IMR-90 (cell line): ENCODE results near the gene IGF1R. TPM values are rescaled to one million over a fixed set of nuclear protein-coding genes. Genes with fewer than 3 reads are reported as not detected.

Experiments used
- ATAC-seq: fragments of 200-7000 bp; cut with Tn5 transposase; 2 replicates; pipeline ENCODE4 v1.9.1; 2020; ENCODE audit warnings: low read depth, mild to moderate bottlenecking, moderate library complexity
- BruUV-seq: library from RNA; stranded (reverse); fragments of 400-500 nt; replicated peaks from 2 replicates; lab custom pipeline; 2021; lab: Mats Ljungman, UMichigan
- CTCF ChIA-PET: fragments of 300-600 bp; formaldehyde crosslinking; extraction: SDS; loops from one replicate; lab custom pipeline; 2021; ENCODE audit warnings: antibody characterized with exemption; lab: Yijun Ruan, JAX
- POLR2A ChIA-PET: fragments of 300-600 bp; sonication (Branson Sonifier 250); formaldehyde crosslinking; loops from one replicate; lab custom pipeline; 2022; ENCODE audit warnings: antibody characterized with exemption; ENCODE audit not compliant: unreplicated experiment; lab: Charles Lee
- DNase-seq: peaks from one replicate; pipeline ENCODE4 v3.0.0; 2013
- H2AFZ ChIP-seq: replicated peaks from 2 replicates; pipeline ENCODE3; 2013; ENCODE audit warnings: low read length, mild to moderate bottlenecking; ENCODE audit not compliant: poor library complexity
- H2AK5ac ChIP-seq: 2 replicates; pipeline ENCODE4 v1.6.1; 2013; ENCODE audit warnings: low read depth, low read length, inconsistent platforms
- H2AK9ac ChIP-seq: replicated peaks from 2 replicates; pipeline ENCODE3; 2013; ENCODE audit warnings: mild to moderate bottlenecking, low read depth, low read length, moderate library complexity; ENCODE audit not compliant: poor library complexity
- H2BK120ac ChIP-seq: 2 replicates; pipeline ENCODE4 v1.6.1; 2013; ENCODE audit warnings: low read depth, low read length, inconsistent platforms
- H2BK15ac ChIP-seq: 3 replicates; pipeline ENCODE4 v1.6.1; 2013; ENCODE audit warnings: low read depth, low read length, inconsistent platforms
- H2BK20ac ChIP-seq: 2 replicates; pipeline ENCODE4 v1.6.1; 2013; ENCODE audit warnings: low read depth, mild to moderate bottlenecking, inconsistent platforms, low read length, moderate library complexity
- H2BK5ac ChIP-seq: 2 replicates; pipeline ENCODE4 v1.6.1; 2013; ENCODE audit warnings: mild to moderate bottlenecking, low read depth, low read length, inconsistent platforms; ENCODE audit not compliant: poor library complexity, severe bottlenecking
- H3K14ac ChIP-seq: replicated peaks from 2 replicates; pipeline ENCODE4 v1.6.1; 2013; ENCODE audit warnings: low read depth, low read length, inconsistent platforms
- H3K18ac ChIP-seq: 2 replicates; pipeline ENCODE4 v1.6.1; 2013; ENCODE audit warnings: low read depth, low read length, control low read depth
- H3K23ac ChIP-seq: 2 replicates; pipeline ENCODE4 v1.6.1; 2013; ENCODE audit warnings: low read depth, low read length, inconsistent platforms
- H3K27ac ChIP-seq: 2 replicates; pipeline ENCODE4 v1.5.1; 2013; ENCODE audit warnings: mild to moderate bottlenecking, control low read depth, low read length; ENCODE audit not compliant: insufficient read depth
- H3K27me3 ChIP-seq: 2 replicates; pipeline ENCODE4 v1.6.1; 2013; ENCODE audit warnings: low read length; ENCODE audit not compliant: control insufficient read depth, insufficient read depth
- H3K36me3 ChIP-seq: 2 replicates; pipeline ENCODE4 v1.6.1; 2013; ENCODE audit warnings: low read length, mixed read lengths; ENCODE audit not compliant: control insufficient read depth, insufficient read depth
- H3K4ac ChIP-seq: 2 replicates; pipeline ENCODE4 v1.6.1; 2013; ENCODE audit warnings: low read depth, low read length, inconsistent platforms
- H3K4me1 ChIP-seq: 2 replicates; pipeline ENCODE4 v1.6.1; 2013; ENCODE audit warnings: low read length, mixed read lengths; ENCODE audit not compliant: control insufficient read depth, insufficient read depth
- H3K4me2 ChIP-seq: 2 replicates; pipeline ENCODE4 v1.6.1; 2013; ENCODE audit warnings: low read depth, mild to moderate bottlenecking, control low read depth, low read length, moderate library complexity
- H3K4me3 ChIP-seq: 2 replicates; pipeline ENCODE4 v1.5.1; 2013; ENCODE audit warnings: low read depth, mild to moderate bottlenecking, control low read depth, low read length, moderate library complexity; ENCODE audit not compliant: insufficient read depth
- H3K56ac ChIP-seq: 2 replicates; pipeline ENCODE4 v1.6.1; 2013; ENCODE audit warnings: low read length, inconsistent platforms; ENCODE audit not compliant: insufficient read depth; ENCODE audit errors: extremely low read depth
- H3K79me1 ChIP-seq, 2 experiments: 2 replicates each; pipeline ENCODE4 v1.6.1; 2013; ENCODE audit warnings: low read length in 2 of 2, inconsistent platforms in 1 of 2, low read depth in 1 of 2
- H3K9ac ChIP-seq: 2 replicates; pipeline ENCODE4 v1.6.1; 2013; ENCODE audit warnings: low read depth, low read length, control low read depth
- H3K9me1 ChIP-seq: 2 replicates; pipeline ENCODE4 v1.6.1; 2013; ENCODE audit warnings: low read length, inconsistent platforms; ENCODE audit not compliant: insufficient read depth
- H3K9me3 ChIP-seq: 2 replicates; pipeline ENCODE4 v1.6.1; 2013; ENCODE audit warnings: low read length; ENCODE audit not compliant: control insufficient read depth, insufficient read depth
- H4K20me1 ChIP-seq: 2 replicates; pipeline ENCODE4 v1.6.1; 2013; ENCODE audit warnings: low read length, inconsistent platforms; ENCODE audit not compliant: insufficient read depth
- H4K5ac ChIP-seq: 2 replicates; pipeline ENCODE4 v1.6.1; 2013; ENCODE audit warnings: mild to moderate bottlenecking, low read depth, low read length, control low read depth
- H4K8ac ChIP-seq, 2 experiments: 2 replicates each; pipeline ENCODE4 v1.6.1; 2013; ENCODE audit warnings: low read depth in 2 of 2, low read length in 2 of 2, control low read depth in 1 of 2, inconsistent platforms in 1 of 2
- H4K91ac ChIP-seq: 2 replicates; pipeline ENCODE4 v1.6.1; 2013; ENCODE audit warnings: low read depth, low read length, inconsistent platforms; ENCODE audit not compliant: insufficient read depth
- BHLHE40 ChIP-seq: fragments of 150-350 bp; IDR thresholded peaks from 2 replicates; pipeline ENCODE4 v1.6.1; 2016; ENCODE audit warnings: mild to moderate bottlenecking, low read depth, low read length
- CHD1 ChIP-seq: IDR thresholded peaks from 2 replicates; pipeline ENCODE4 v1.6.1; 2012; ENCODE audit warnings: low read depth, low read length, improper control_type of control experiment
- FOS ChIP-seq: fragments of 150-350 bp; IDR thresholded peaks from 2 replicates; pipeline ENCODE4 v1.6.1; 2016; ENCODE audit warnings: low read depth, low read length
- MAFK ChIP-seq: IDR thresholded peaks from 2 replicates; pipeline ENCODE4 v1.6.1; 2012; ENCODE audit warnings: low read depth, low read length, improper control_type of control experiment
- MAZ ChIP-seq: IDR thresholded peaks from 2 replicates; pipeline ENCODE4 v1.6.1; 2012; ENCODE audit warnings: low read depth, mild to moderate bottlenecking, low read length, improper control_type of control experiment, moderate library complexity, borderline replicate concordance
- MXI1 ChIP-seq: IDR thresholded peaks from 2 replicates; pipeline ENCODE4 v1.6.1; 2012; ENCODE audit warnings: low read depth, mild to moderate bottlenecking, low read length, moderate library complexity, borderline replicate concordance
- NFE2L2 ChIP-seq: fragments of 150-350 bp; IDR thresholded peaks from 2 replicates; pipeline ENCODE4 v1.6.1; 2016; ENCODE audit warnings: low read depth, mild to moderate bottlenecking, low read length
- POLR2A ChIP-seq: IDR thresholded peaks from 2 replicates; pipeline ENCODE4 v1.6.1; 2012; ENCODE audit warnings: mild to moderate bottlenecking, low read depth, low read length
- RAD21 ChIP-seq: IDR thresholded peaks from 2 replicates; pipeline ENCODE4 v1.6.1; 2012; ENCODE audit warnings: low read length, improper control_type of control experiment
- RCOR1 ChIP-seq: IDR thresholded peaks from 2 replicates; pipeline ENCODE4 v1.6.1; 2012; ENCODE audit warnings: mild to moderate bottlenecking, low read length, improper control_type of control experiment; ENCODE audit not compliant: insufficient replicate concordance
- SMC3 ChIP-seq: fragments of 150-350 bp; IDR thresholded peaks from 2 replicates; pipeline ENCODE4 v1.6.1; 2016; ENCODE audit warnings: low read depth, mild to moderate bottlenecking, antibody characterized with exemption, low read length, moderate library complexity
- WGBS, 2 experiments: methylation state at CpG; one replicate each; pipeline versions ENCODE4 v1.1.5 to v1.1.7; 2013; ENCODE audit warnings: missing lambda C conversion rate in 2 of 2; ENCODE audit not compliant: insufficient read length in 1 of 2; ENCODE audit errors: extremely low coverage in 2 of 2; 5-methylcytosine and 5-hydroxymethylcytosine counted together
- dilution Hi-C: fragments of 300-500 bp; cut with HindIII; formaldehyde crosslinking; loops from one replicate; pipeline ENCODE4 v1.14.3; 2018; ENCODE audit warnings: low sequenced_read_pairs; ENCODE audit not compliant: unreplicated experiment
- in situ Hi-C: fragments of 300-500 bp; cut with MboI; formaldehyde crosslinking; loops from 3 replicates; pipeline ENCODE4 v1.14.3; 2019; ENCODE audit warnings: low sequenced_read_pairs, inconsistent platforms, mixed read lengths
- intact Hi-C: fragments of 100-400 bp; cut with micrococcal nuclease; formaldehyde crosslinking; loops from 2 replicates; pipeline ENCODE4 v1.10.0; 2022
- polyA plus RNA-seq, 3 experiments: library from polyadenylated mRNA; depleted of rRNA; stranded (reverse); fragments of >200 nt; gene quantifications; 2 replicates each; pipeline ENCODE4 v1.2.3, GENCODE V29; 2012; ENCODE audit warnings: low replicate concordance in 1 of 3
- total RNA-seq: library from RNA; depleted of rRNA; stranded (reverse); fragments of >200 nt; gene quantifications from 2 replicates; pipeline ENCODE4 v1.2.3, GENCODE V29; 2012
- TF ChIP-seq, protein P1 (sequence below): fragments of 150-350 bp; IDR thresholded peaks from 2 replicates; pipeline ENCODE4 v1.6.1; 2017; ENCODE audit warnings: mild to moderate bottlenecking, antibody characterized with exemption, low read length, low read depth
- TF ChIP-seq, protein P2 (sequence below): conservative IDR thresholded peaks from 2 replicates; pipeline ENCODE4 v1.5.1; 2012; ENCODE audit warnings: mild to moderate bottlenecking, low read depth, low read length, improper control_type of control experiment
- TF ChIP-seq, protein P3 (sequence below): fragments of 150-350 bp; IDR thresholded peaks from 2 replicates; pipeline ENCODE4 v1.6.1; 2016; ENCODE audit warnings: low read depth, mild to moderate bottlenecking, low read length, moderate library complexity, borderline replicate concordance

The IGF1R gene
- total and polyA plus RNA-seq, 2 of the 4 experiments (the other 2 are of a cell fraction) = 24.0 to 24.9 TPM

DNA sequence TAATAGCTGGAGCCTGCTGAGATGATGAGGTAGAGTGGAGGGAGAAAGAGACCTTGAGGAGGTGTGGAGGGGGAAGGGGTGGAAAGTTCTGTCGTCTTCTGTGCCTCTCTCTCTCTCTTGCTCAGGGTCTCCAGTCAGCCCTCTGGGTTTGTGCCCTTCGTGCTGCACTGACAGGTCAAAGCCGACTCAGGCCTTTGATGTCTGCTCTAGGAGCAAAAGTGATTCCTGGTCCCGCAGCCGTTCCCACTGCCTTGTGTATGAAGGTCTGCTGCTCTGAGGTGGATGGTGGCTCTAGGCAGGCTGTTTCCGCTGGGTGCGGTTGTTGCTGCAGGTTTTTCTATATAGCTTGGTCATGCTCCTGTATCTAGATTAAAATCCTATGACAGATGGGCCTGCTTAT is 89.4 kb downstream of the IGF1R start:
- no peak overlapping the region for H4K5ac ChIP-seq
- DNase-seq (no peak), ATAC-seq (no peak)
- no peak overlapping the region for H2AFZ ChIP-seq
- no peak overlapping the region for H4K91ac ChIP-seq
- in situ Hi-C loops = no loop called here
- no peak overlapping the region for H3K23ac ChIP-seq
- CTCF ChIA-PET = interaction anchor here (0.5 kb wide), 1 partner anchor 51 kb away, joined by 3 read pairs; no protein-coding TSS in a partner anchor
- dilution Hi-C loops = no loop called here
- no peak overlapping the region for H2BK20ac ChIP-seq
- H3K9me1 ChIP-seq = peaks cover 33% of the 10 kb centered on the region
- H3K18ac ChIP-seq = no peak overlapping the region
- TF ChIP-seq CHD1 = no peak
- TF ChIP-seq, protein P1, sequence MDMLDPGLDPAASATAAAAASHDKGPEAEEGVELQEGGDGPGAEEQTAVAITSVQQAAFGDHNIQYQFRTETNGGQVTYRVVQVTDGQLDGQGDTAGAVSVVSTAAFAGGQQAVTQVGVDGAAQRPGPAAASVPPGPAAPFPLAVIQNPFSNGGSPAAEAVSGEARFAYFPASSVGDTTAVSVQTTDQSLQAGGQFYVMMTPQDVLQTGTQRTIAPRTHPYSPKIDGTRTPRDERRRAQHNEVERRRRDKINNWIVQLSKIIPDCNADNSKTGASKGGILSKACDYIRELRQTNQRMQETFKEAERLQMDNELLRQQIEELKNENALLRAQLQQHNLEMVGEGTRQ = no peak
- TF ChIP-seq MAFK = no peak
- TF ChIP-seq MAZ = no peak
- no peak for TF ChIP-seq NFE2L2
- TF ChIP-seq, protein P2, sequence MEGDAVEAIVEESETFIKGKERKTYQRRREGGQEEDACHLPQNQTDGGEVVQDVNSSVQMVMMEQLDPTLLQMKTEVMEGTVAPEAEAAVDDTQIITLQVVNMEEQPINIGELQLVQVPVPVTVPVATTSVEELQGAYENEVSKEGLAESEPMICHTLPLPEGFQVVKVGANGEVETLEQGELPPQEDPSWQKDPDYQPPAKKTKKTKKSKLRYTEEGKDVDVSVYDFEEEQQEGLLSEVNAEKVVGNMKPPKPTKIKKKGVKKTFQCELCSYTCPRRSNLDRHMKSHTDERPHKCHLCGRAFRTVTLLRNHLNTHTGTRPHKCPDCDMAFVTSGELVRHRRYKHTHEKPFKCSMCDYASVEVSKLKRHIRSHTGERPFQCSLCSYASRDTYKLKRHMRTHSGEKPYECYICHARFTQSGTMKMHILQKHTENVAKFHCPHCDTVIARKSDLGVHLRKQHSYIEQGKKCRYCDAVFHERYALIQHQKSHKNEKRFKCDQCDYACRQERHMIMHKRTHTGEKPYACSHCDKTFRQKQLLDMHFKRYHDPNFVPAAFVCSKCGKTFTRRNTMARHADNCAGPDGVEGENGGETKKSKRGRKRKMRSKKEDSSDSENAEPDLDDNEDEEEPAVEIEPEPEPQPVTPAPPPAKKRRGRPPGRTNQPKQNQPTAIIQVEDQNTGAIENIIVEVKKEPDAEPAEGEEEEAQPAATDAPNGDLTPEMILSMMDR = no peak
- TF ChIP-seq BHLHE40 = no peak
- no peak for TF ChIP-seq FOS
- TF ChIP-seq, protein P3, sequence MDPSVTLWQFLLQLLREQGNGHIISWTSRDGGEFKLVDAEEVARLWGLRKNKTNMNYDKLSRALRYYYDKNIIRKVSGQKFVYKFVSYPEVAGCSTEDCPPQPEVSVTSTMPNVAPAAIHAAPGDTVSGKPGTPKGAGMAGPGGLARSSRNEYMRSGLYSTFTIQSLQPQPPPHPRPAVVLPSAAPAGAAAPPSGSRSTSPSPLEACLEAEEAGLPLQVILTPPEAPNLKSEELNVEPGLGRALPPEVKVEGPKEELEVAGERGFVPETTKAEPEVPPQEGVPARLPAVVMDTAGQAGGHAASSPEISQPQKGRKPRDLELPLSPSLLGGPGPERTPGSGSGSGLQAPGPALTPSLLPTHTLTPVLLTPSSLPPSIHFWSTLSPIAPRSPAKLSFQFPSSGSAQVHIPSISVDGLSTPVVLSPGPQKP = no peak
- TF ChIP-seq MXI1 = no peak
- no peak for TF ChIP-seq SMC3
- TF ChIP-seq RAD21 = no peak
- no peak for TF ChIP-seq RCOR1
- TF ChIP-seq POLR2A = no peak
- H3K4me3 ChIP-seq = no peak overlapping the region
- no peak overlapping the region for H2AK9ac ChIP-seq
- no peak overlapping the region for H3K27ac ChIP-seq
- peaks cover 98% of the 10 kb centered on the region for H4K20me1 ChIP-seq
- peaks cover 18% of the 10 kb centered on the region for H3K4me1 ChIP-seq
- no peak overlapping the region for H2BK120ac ChIP-seq
- H2BK5ac ChIP-seq = no peak overlapping the region
- intact Hi-C loops = no loop called here
- H3K56ac ChIP-seq = no peak overlapping the region
- no peak overlapping the region for H3K9ac ChIP-seq
- WGBS, 2 experiments = 67% methylated on average over 2 of the region's 7 CpGs; no CpG with 5 or more reads in 1 of the 2 experiments
- peaks cover 38 to 96% of the 10 kb centered on the region in 2 experiments for H3K79me1 ChIP-seq
- H2AK5ac ChIP-seq = no peak overlapping the region
- no peak overlapping the region for H3K4me2 ChIP-seq
- no peak overlapping the region for H3K14ac ChIP-seq
- H2BK15ac ChIP-seq = no peak overlapping the region
- H3K36me3 ChIP-seq = no peaks in the 10 kb centered on the region
- BruUV-seq = no TSS peak
- no peaks in the 10 kb centered on the region for H3K9me3 ChIP-seq
- H3K27me3 ChIP-seq = no peaks in the 10 kb centered on the region
- H4K8ac ChIP-seq = no peak overlapping the region
- POLR2A ChIA-PET = interaction anchor here (0.7 kb wide), 1 partner anchor 55 kb away, joined by 3 read pairs; no protein-coding TSS in a partner anchor
- no peak overlapping the region for H3K4ac ChIP-seq
